Heart left ventricle (tissue), 16 donors: ENCODE data around the gene PROCR. TPM values are rescaled to one million over a fixed set of nuclear protein-coding genes. Genes with fewer than 3 reads are reported as not detected.

Experiments used
- ATAC-seq, 4 donors: fragments of 200-7000 bp; cut with Tn5 transposase; one replicate each; pipeline ENCODE4 v1.9.1; 2020 to 2022; ENCODE audit warnings: moderate library complexity in 4 of 4, mild to moderate bottlenecking in 3 of 4, moderate number of reproducible peaks in 1 of 4
- DNase-seq, 5 donors: peaks; one replicate each; pipeline ENCODE4 v3.0.0-alpha.2; 2020
- H3K27ac ChIP-seq, 12 donors: fragments of 200-600 bp; sonication (generic) in 4 of 12; one replicate each; pipeline versions ENCODE4 v1.5.0 to v1.8.0; 2016 to 2022; ENCODE audit warnings: mild to moderate bottlenecking in 2 of 12
- H3K27me3 ChIP-seq, 9 donors: fragments of 200-600 bp; sonication (generic) in 2 of 9; one replicate each; pipeline versions ENCODE4 v1.5.1 to v1.8.0; 2016 to 2022; ENCODE audit warnings: mild to moderate bottlenecking in 3 of 9
- H3K36me3 ChIP-seq, 9 donors: fragments of 200-600 bp; sonication (generic) in 2 of 9; one replicate each; pipeline versions ENCODE4 v1.5.0 to v1.8.0; 2018 to 2022; ENCODE audit warnings: mild to moderate bottlenecking in 2 of 9
- H3K4me1 ChIP-seq, 12 donors: fragments of 200-600 bp; sonication (generic) in 4 of 12; one replicate each; pipeline versions ENCODE4 v1.5.0 to v1.8.0; 2016 to 2022; ENCODE audit warnings: mild to moderate bottlenecking in 3 of 12
- H3K4me3 ChIP-seq, 12 donors: fragments of 200-600 bp; sonication (generic) in 4 of 12; one replicate each; pipeline versions ENCODE4 v1.5.0 to v1.8.0; 2017 to 2022; ENCODE audit warnings: mild to moderate bottlenecking in 9 of 12, moderate library complexity in 4 of 12
- H3K9me3 ChIP-seq, 12 donors: fragments of 200-600 bp; sonication (generic) in 4 of 12; one replicate each; pipeline versions ENCODE4 v1.5.0 to v1.8.0; 2016 to 2022; ENCODE audit warnings: mild to moderate bottlenecking in 1 of 12
- POLR2A ChIP-seq, 2 donors: fragments of 450-650 bp; IDR thresholded peaks; one replicate each; pipeline ENCODE4 v1.6.1; 2017; ENCODE audit warnings: antibody characterized with exemption in 2 of 2, mild to moderate bottlenecking in 2 of 2, moderate library complexity in 2 of 2
- WGBS, 4 donors: extraction: QIAGEN DNeasy Blood & Tissue Kit in 2 of 4; methylation state at CpG; one replicate each; pipeline versions ENCODE4 v1.1.5 to v1.1.7; 2013 to 2018; 5-methylcytosine and 5-hydroxymethylcytosine counted together
- intact Hi-C, 10 donors: fragments of 100-400 bp; cut with DNase I; formaldehyde crosslinking; loops; one replicate each; pipeline versions ENCODE4 v1.11.1 to v1.14.2; 2022
- polyA plus RNA-seq, 2 donors: library from polyadenylated mRNA; stranded (reverse); fragments of 200-250 nt; gene quantifications; one replicate each; pipeline ENCODE4 v1.2.3, GENCODE V29; 2013
- total RNA-seq, 9 donors: library from RNA; depleted of rRNA in 2 of 9; stranded (reverse); fragments of >200 nt in 2 of 9; fragmentation: NEBNext Ultra II Directional in 3 of 9; extraction: Animal tissue kit (Norgen Biotek cat#: 25700) in 3 of 9; gene quantifications; one replicate each; pipeline versions ENCODE4 v1.1.0 to v1.2.4, GENCODE V29; 2016 to 2023
- TF ChIP-seq, protein P1 (sequence below), 12 donors: fragments of 200-600 bp; sonication (generic) in 4 of 12; IDR thresholded peaks; one replicate each; pipeline versions ENCODE4 v1.5.0 to v1.8.0; 2018 to 2022; ENCODE audit warnings: antibody characterized with exemption in 12 of 12, mild to moderate bottlenecking in 5 of 12
- donor health status: ischemic (EF 13 %, LVEDD 7.1; RV severe dilation, severe dysfunction).
- donor health status: healthy with polysubstance abuse.
- donor health status: DM: no; HTN: yes; CAD: no.
- donor health status: DM: no; HTN: no; CAD: no.
- donor health status: ischemic (EF 25% LVEDD 6.9; RV normal size, moderate dysfunction).
- donor health status: ischemic (EF 25% LVEDD 5.7; RV mildly dilated, moderate dysfunction).
- donor health status: healthy.
- donor health status: DM: yes; HTN: yes; CAD: no.
- donor health status: ischemic (EF 35%, LVEDD 5.7; RV mildly dilated, moderate dysfunction).
- donor health status: nonischemic (EF 11% LVEDD 7.7; RV severe dilation, severe dysfunction).
- donor health status: DM: yes; HTN: yes; CAD: no.
- donor health status: PGD.
- donor health status: ischemic (EF 29% LVEDD 5.4; RV normal size, mild dysfunction).
- donor health status: nonischemic (EF 23%, LVEDD 6.1; RV moderate dilation, normal function).

The PROCR gene
- total and polyA plus RNA-seq, 11 donors, result 2.5 to 64.6 (median 11.9) TPM

GRCh38 chr20:35225319-35226125 lies 53.6 kb downstream of the PROCR start:
- H3K9me3 ChIP-seq, result no peaks in the 10 kb centered on the region
- WGBS, 4 donors, result 32 to 49% (median 39%) methylated on average over 9 of the region's 9 CpGs
- intact Hi-C loops, result no loop called here
- H3K36me3 ChIP-seq, result no peaks in the 10 kb centered on the region
- DNase-seq (no peak), ATAC-seq (peak in 2 of 4 donors; percentile 48 to 52)
- peaks cover 0 to 12% (median 3%) of the 10 kb centered on the region in 12 donors for H3K4me1 ChIP-seq
- H3K27me3 ChIP-seq, result peaks cover 0 to 7% (median 0%) of the 10 kb centered on the region in 9 donors
- H3K4me3 ChIP-seq, result peak overlapping the region in 3 of 12 donors; percentile 5 to 32 (median 25)
- H3K27ac ChIP-seq, result no peak overlapping the region
- no peak for TF ChIP-seq POLR2A (IDR thresholded peaks at IDR 0.05)
- TF ChIP-seq, protein P1, sequence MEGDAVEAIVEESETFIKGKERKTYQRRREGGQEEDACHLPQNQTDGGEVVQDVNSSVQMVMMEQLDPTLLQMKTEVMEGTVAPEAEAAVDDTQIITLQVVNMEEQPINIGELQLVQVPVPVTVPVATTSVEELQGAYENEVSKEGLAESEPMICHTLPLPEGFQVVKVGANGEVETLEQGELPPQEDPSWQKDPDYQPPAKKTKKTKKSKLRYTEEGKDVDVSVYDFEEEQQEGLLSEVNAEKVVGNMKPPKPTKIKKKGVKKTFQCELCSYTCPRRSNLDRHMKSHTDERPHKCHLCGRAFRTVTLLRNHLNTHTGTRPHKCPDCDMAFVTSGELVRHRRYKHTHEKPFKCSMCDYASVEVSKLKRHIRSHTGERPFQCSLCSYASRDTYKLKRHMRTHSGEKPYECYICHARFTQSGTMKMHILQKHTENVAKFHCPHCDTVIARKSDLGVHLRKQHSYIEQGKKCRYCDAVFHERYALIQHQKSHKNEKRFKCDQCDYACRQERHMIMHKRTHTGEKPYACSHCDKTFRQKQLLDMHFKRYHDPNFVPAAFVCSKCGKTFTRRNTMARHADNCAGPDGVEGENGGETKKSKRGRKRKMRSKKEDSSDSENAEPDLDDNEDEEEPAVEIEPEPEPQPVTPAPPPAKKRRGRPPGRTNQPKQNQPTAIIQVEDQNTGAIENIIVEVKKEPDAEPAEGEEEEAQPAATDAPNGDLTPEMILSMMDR (IDR thresholded peaks at IDR 0.05), result no peak

DNA sequence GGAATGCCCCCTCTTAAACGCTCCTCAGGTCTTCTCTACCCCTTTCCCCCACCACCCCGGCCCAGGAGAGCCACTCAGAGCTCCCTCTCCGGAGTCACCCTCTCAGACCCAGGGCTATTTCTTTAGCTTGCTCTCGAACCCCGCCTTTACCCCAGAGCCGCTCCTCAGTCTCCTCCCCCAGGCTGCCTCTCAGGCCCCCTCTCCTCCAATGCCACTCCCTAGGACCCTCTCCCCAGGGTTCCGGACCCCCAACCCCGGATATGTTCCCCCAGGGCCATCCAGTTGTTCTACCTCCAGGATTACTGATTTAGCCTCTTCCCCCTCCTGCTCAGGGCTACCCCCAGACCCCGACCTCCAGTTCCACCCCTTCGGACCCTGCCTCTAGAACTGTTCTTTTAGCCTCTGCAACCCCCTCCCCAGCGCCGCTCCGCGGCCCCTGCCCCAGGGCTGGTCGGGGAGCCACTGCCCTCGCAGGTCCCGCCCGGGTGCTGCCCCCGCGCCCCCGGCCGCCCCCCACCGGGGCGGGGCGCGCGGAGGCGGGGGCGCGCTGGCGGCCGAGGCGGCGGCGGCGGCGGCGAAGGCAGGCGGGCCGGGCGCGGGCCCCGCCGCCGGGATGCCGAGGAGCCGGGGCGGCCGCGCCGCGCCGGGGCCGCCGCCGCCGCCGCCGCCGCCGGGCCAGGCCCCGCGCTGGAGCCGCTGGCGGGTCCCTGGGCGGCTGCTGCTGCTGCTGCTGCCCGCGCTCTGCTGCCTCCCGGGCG lies 54.4 kb downstream of the PROCR start, which contains the start of gene MMP24:
Gene MMP24 (plus strand): TSS at position 565 of the 758 bp plus-strand sequence. CDS start 49 bp downstream, at position 614.
- no peak for ATAC-seq
- Histone ChIP-seq H3K4me1 (peaks cover 0 to 12% (median 3%) of the 10 kb centered on the region in 12 donors), H3K27me3 (peaks cover 0 to 7% (median 0%) of the 10 kb centered on the region in 9 donors), H3K4me3 (peak within 1 kb of the TSS in 8 of 12 donors; percentile 10 to 42 (median 22)), H3K9me3 (no peaks in the 10 kb centered on the region), H3K27ac (no peak within 1 kb of the TSS), H3K36me3 (peaks cover 0 to 6% (median 0%) of the 10 kb centered on the region in 9 donors)
- TF ChIP-seq, protein P1 (IDR thresholded peaks at IDR 0.05), result no peak
- no peak for TF ChIP-seq POLR2A (IDR thresholded peaks at IDR 0.05)
- intact Hi-C loops, result no loop called here
- no peak for DNase-seq
- 2 to 6% (median 2%) methylated on average over 26 to 70 of the region's 70 CpGs for WGBS, 4 donors

Other genes with a start within 250 kb of the PROCR start
- gene GSS, start 216.3 kb upstream of the PROCR start, total RNA-seq, result 10 to 100 TPM; 17.8 to 38.1 (median 26.8) TPM
- 10 to 100 TPM; 32.3 to 38.7 TPM for gene GSS, start 216.3 kb upstream of the PROCR start, polyA plus RNA-seq
- gene MYH7B, start 216.2 kb upstream of the PROCR start, total RNA-seq, result 100 to 1,000 TPM in 7 of 9 donors, 10 to 100 TPM in 2; 50.7 to 306 (median 144) TPM
- gene MYH7B, start 216.2 kb upstream of the PROCR start, polyA plus RNA-seq, result 100 to 1,000 TPM in 1 of 2 donors, 10 to 100 TPM in 1; 12.8 to 448 TPM
- 10 to 100 TPM; 31.5 to 51.8 (median 38.6) TPM for gene TRPC4AP, start 79.3 kb upstream of the PROCR start, total RNA-seq
- gene TRPC4AP, start 79.3 kb upstream of the PROCR start, polyA plus RNA-seq, result 10 to 100 TPM; 21.2 to 42.7 TPM
- gene EDEM2, start 24.7 kb upstream of the PROCR start, total RNA-seq, result 10 to 100 TPM in 8 of 9 donors, 1 to 10 TPM in 1; 9.5 to 30.3 (median 14.4) TPM
- gene EDEM2, start 24.7 kb upstream of the PROCR start, polyA plus RNA-seq, result 10 to 100 TPM in 1 of 2 donors, 1 to 10 TPM in 1; 6.0 to 29.7 TPM
- gene MMP24, start 54.6 kb downstream of the PROCR start, total RNA-seq, result 1 to 10 TPM in 1 of 9 donors, under 1 TPM in 8; 0.05 to 10.0 (median 0.33) TPM
- under 1 TPM; 0.10 to 0.19 TPM for gene MMP24, start 54.6 kb downstream of the PROCR start, polyA plus RNA-seq
- 10 to 100 TPM; 17.5 to 64.8 (median 41.6) TPM for gene MMP24OS, start 106.0 kb downstream of the PROCR start, total RNA-seq
- gene MMP24OS, start 106.0 kb downstream of the PROCR start, polyA plus RNA-seq, result 10 to 100 TPM; 11.7 to 41.9 TPM
- 10 to 100 TPM; 27.5 to 65.0 (median 42.1) TPM for gene EIF6, start 112.7 kb downstream of the PROCR start, total RNA-seq
- gene EIF6, start 112.7 kb downstream of the PROCR start, polyA plus RNA-seq, result 100 to 1,000 TPM in 1 of 2 donors, 10 to 100 TPM in 1; 32.8 to 150 TPM
- gene FAM83C, start 120.4 kb downstream of the PROCR start, total RNA-seq, result not detected
- gene FAM83C, start 120.4 kb downstream of the PROCR start, polyA plus RNA-seq, result not detected
- gene UQCC1, start 239.9 kb downstream of the PROCR start, total RNA-seq, result 100 to 1,000 TPM in 4 of 9 donors, 10 to 100 TPM in 5; 56.4 to 132 (median 96.9) TPM
- gene UQCC1, start 239.9 kb downstream of the PROCR start, polyA plus RNA-seq, result 10 to 100 TPM; 50.1 to 98.8 TPM